Fibroblast of gingiva (primary cell): ENCODE measurements around the gene CCDC91.
A peak's percentile ranks its signal among the peaks of the same experiment; 100 is the strongest.

Source experiments
- DNase-seq: peaks from one replicate; pipeline ENCODE4 v3.0.0-alpha.2; 2011; ENCODE audit warnings: low read depth

Gene CCDC91

GRCh38 chr12:28537474-28537873, 347.2 kb downstream of the CCDC91 start:
- DNase-seq, result no peak

- DNase-seq, result peak; percentile 17
Observed at GRCh38 chr12:28539691-28540323, 349.6 kb downstream of the CCDC91 start.

GRCh38 chr12:28540324-28540714, 350.1 kb downstream of the CCDC91 start:
- DNase-seq, result no peak

- DNase-seq, result no peak
Observed at GRCh38 chr12:28543021-28543890, 353.0 kb downstream of the CCDC91 start.

GRCh38 chr12:28550757-28551704, 360.8 kb downstream of the CCDC91 start:
- DNase-seq, result peak; percentile 88

- DNase-seq, result peak; percentile 69
Observed at GRCh38 chr12:28552251-28552970, 362.2 kb downstream of the CCDC91 start.

- no peak for DNase-seq
Observed at GRCh38 chr12:28555748-28556147, 365.5 kb downstream of the CCDC91 start.

- no peak for DNase-seq
Observed at GRCh38 chr12:28558250-28558649, 368.0 kb downstream of the CCDC91 start.

GRCh38 chr12:28563286-28563685, 373.0 kb downstream of the CCDC91 start:
- DNase-seq, result peak; percentile 69

- DNase-seq, result peak; percentile 98
Observed at GRCh38 chr12:28563936-28564335, 373.7 kb downstream of the CCDC91 start.

- DNase-seq, result peak; percentile 96
Observed at GRCh38 chr12:28568118-28568517, 377.9 kb downstream of the CCDC91 start.

GRCh38 chr12:28568704-28569103, 378.4 kb downstream of the CCDC91 start:
- peak; percentile 87 for DNase-seq

GRCh38 chr12:28569698-28570411, 379.6 kb downstream of the CCDC91 start:
- peak; percentile 94 for DNase-seq

- no peak for DNase-seq
Observed at GRCh38 chr12:28570811-28571210, 380.6 kb downstream of the CCDC91 start.

- no peak for DNase-seq
Observed at GRCh38 chr12:28574746-28575592, 384.7 kb downstream of the CCDC91 start.

GRCh38 chr12:28575593-28576205, 385.4 kb downstream of the CCDC91 start:
- DNase-seq, result no peak

GRCh38 chr12:28578361-28578760, 388.1 kb downstream of the CCDC91 start:
- DNase-seq, result peak; percentile 84

GRCh38 chr12:28578833-28579252, 388.6 kb downstream of the CCDC91 start:
- peak; percentile 39 for DNase-seq

GRCh38 chr12:28582672-28583376, 392.6 kb downstream of the CCDC91 start:
- DNase-seq, result no peak
